Cardiac muscle cell (in vitro differentiated cells and primary cell): ENCODE results near the gene PPP1R9A. TPM values are rescaled to one million over a fixed set of nuclear protein-coding genes. Genes with fewer than 3 reads are reported as not detected.
A peak's percentile ranks its signal among the peaks of the same experiment; 100 is the strongest.

ENCODE experiments used
- DNase-seq, 2 donors: peaks; one replicate each; pipeline versions ENCODE4 v3.0.0 to v3.0.0-alpha.2; 2010 to 2017; ENCODE audit warnings: low read depth in 1 of 2, low spot score in 1 of 2
- H3K27ac ChIP-seq: fragments of 200-600 bp; sonication (generic); 2 replicates; pipeline ENCODE4 v1.5.1; 2016
- H3K27me3 ChIP-seq: fragments of 200-600 bp; sonication (generic); 2 replicates; pipeline ENCODE4 v1.6.0; 2016; ENCODE audit warnings: control low read depth
- H3K36me3 ChIP-seq: fragments of 200-600 bp; sonication (generic); 2 replicates; pipeline ENCODE4 v1.5.1; 2016; ENCODE audit warnings: control low read depth
- H3K4me1 ChIP-seq: fragments of 200-600 bp; sonication (generic); 2 replicates; pipeline ENCODE4 v1.8.1; 2017; ENCODE audit warnings: low read depth, mild to moderate bottlenecking, mixed run types
- H3K4me3 ChIP-seq: fragments of 200-600 bp; sonication (generic); 2 replicates; pipeline ENCODE4 v1.5.1; 2016; ENCODE audit warnings: mild to moderate bottlenecking
- H3K9me3 ChIP-seq: fragments of 200-600 bp; sonication (generic); 2 replicates; pipeline ENCODE4 v1.5.1; 2017; ENCODE audit warnings: low read depth, mild to moderate bottlenecking, control low read depth
- CTCF ChIP-seq: IDR thresholded peaks from 2 replicates; pipeline ENCODE4 v1.5.1; 2012; ENCODE audit warnings: low read depth, mild to moderate bottlenecking, low read length
- polyA plus RNA-seq: library from polyadenylated mRNA; unstranded; fragments of >200 nt; fragmentation: Nextera tagmentation; extraction: Ambion mirVana; gene quantifications from 2 replicates; pipeline ENCODE4 v1.2.1, GENCODE V29; 2016
- total RNA-seq: library from RNA; depleted of rRNA; stranded (reverse); fragments of >200 nt; gene quantifications from 2 replicates; pipeline ENCODE4 v1.2.3, GENCODE V29; 2016

Gene PPP1R9A
- total and polyA plus RNA-seq, 2 experiments from 2014 or later = 21.4 to 41.5 TPM

GRCh38 chr7:95155965-95156364, 248.6 kb downstream of the PPP1R9A start:
- no peaks in the 10 kb centered on the region for H3K27me3 ChIP-seq
- H3K9me3 ChIP-seq = no peaks in the 10 kb centered on the region
- H3K4me1 ChIP-seq = no peaks in the 10 kb centered on the region
- H3K27ac ChIP-seq = no peak overlapping the region
- no peaks in the 10 kb centered on the region for H3K36me3 ChIP-seq
- DNase-seq = no peak
- H3K4me3 ChIP-seq = no peak overlapping the region
- TF ChIP-seq CTCF = no peak

GRCh38 chr7:95157381-95157780, 250.0 kb downstream of the PPP1R9A start:
- Histone ChIP-seq H3K4me1 (no peaks in the 10 kb centered on the region), H3K9me3 (no peaks in the 10 kb centered on the region), H3K4me3 (no peak overlapping the region), H3K27me3 (no peaks in the 10 kb centered on the region), H3K27ac (no peak overlapping the region), H3K36me3 (no peaks in the 10 kb centered on the region)
- TF ChIP-seq CTCF = no peak
- DNase-seq = no peak

GRCh38 chr7:95169678-95170077, 262.3 kb downstream of the PPP1R9A start:
- TF ChIP-seq CTCF = no peak
- no peaks in the 10 kb centered on the region for H3K9me3 ChIP-seq
- peak in 1 of 2 donors; percentile 36 for DNase-seq
- H3K4me1 ChIP-seq = no peaks in the 10 kb centered on the region
- no peak overlapping the region for H3K27ac ChIP-seq
- no peaks in the 10 kb centered on the region for H3K27me3 ChIP-seq
- H3K4me3 ChIP-seq = no peak overlapping the region
- H3K36me3 ChIP-seq = no peaks in the 10 kb centered on the region

DNA sequence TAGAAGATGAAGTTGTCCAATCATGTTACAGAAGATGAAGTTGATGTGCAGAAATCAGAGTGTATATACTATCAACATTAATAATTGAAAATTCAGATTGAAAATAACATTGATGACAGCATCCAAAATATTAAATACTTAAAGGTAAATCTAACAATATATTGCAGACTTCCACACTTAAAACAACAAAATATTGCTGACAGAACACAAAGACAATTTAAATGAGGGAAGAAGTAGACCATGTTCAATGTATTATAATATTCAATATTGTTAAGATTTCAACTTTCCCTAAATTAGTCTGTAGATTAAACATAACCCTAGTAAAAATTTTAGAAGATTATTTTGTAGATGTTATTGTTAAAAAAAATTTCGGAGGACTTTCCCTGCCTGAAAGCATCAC, 265.0 kb downstream of the PPP1R9A start:
- Histone ChIP-seq H3K4me3 (no peak overlapping the region), H3K27ac (no peak overlapping the region), H3K27me3 (no peaks in the 10 kb centered on the region), H3K4me1 (no peaks in the 10 kb centered on the region), H3K36me3 (no peaks in the 10 kb centered on the region), H3K9me3 (no peaks in the 10 kb centered on the region)
- TF ChIP-seq CTCF = no peak
- DNase-seq = no peak

- DNase-seq = no peak
- H3K27me3 ChIP-seq = no peaks in the 10 kb centered on the region
- no peak overlapping the region for H3K4me3 ChIP-seq
- no peaks in the 10 kb centered on the region for H3K4me1 ChIP-seq
- TF ChIP-seq CTCF = peak; percentile 9
- H3K9me3 ChIP-seq = no peaks in the 10 kb centered on the region
- H3K36me3 ChIP-seq = no peaks in the 10 kb centered on the region
- no peak overlapping the region for H3K27ac ChIP-seq
Observed at GRCh38 chr7:95190515-95190914, 283.1 kb downstream of the PPP1R9A start.

DNA sequence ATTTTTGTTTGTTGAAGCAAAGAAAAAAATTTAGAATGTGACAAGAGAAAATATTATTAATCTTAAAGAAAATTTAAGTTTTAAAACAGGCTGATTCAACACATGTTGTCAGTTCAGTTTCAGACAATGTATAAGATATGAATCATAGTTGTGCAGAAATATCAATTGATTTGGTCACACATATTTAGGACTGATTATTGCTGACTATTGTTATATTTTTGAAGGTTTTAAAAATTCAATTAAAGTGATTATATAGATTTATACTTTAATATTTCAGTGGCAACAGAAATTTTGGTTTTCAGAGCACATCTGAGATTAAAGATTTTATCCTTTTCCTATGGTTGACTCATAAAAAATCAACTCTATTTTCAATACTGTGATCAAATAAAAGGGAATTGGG, 284.4 kb downstream of the PPP1R9A start:
- Histone ChIP-seq H3K4me1 (no peaks in the 10 kb centered on the region), H3K27me3 (no peaks in the 10 kb centered on the region), H3K4me3 (no peak overlapping the region), H3K9me3 (no peaks in the 10 kb centered on the region), H3K36me3 (no peaks in the 10 kb centered on the region), H3K27ac (no peak overlapping the region)
- no peak for TF ChIP-seq CTCF
- DNase-seq = no peak
